OCI-LY1 (cell line): ENCODE results near the gene LZTFL1.

Experiments used
- H2AFZ ChIP-seq: fragments of 200-600 bp; sonication (generic), shearing (Covaris generic); 2 replicates; pipeline ENCODE4 v1.6.0; 2014; ENCODE audit warnings: antibody characterized with exemption, mild to moderate bottlenecking, low read length
- H3F3A ChIP-seq: fragments of 200-600 bp; sonication (generic), shearing (Covaris generic); 2 replicates; pipeline ENCODE4 v1.6.0; 2014; ENCODE audit warnings: mild to moderate bottlenecking, antibody characterized with exemption, low read length, moderate library complexity; ENCODE audit not compliant: insufficient read depth
- H3K27ac ChIP-seq: fragments of 200-600 bp; sonication (generic); 2 replicates; pipeline ENCODE4 v1.5.1; 2014; ENCODE audit warnings: low read length, mixed run types, mild to moderate bottlenecking, low read depth; ENCODE audit not compliant: poor library complexity, severe bottlenecking
- H3K27me3 ChIP-seq: fragments of 200-600 bp; sonication (generic); 2 replicates; pipeline ENCODE4 v1.6.0; 2014; ENCODE audit warnings: antibody characterized with exemption, mild to moderate bottlenecking, low read length, moderate library complexity; ENCODE audit not compliant: insufficient read depth
- H3K36me3 ChIP-seq: fragments of 200-600 bp; sonication (generic); 2 replicates; pipeline ENCODE4 v1.6.1; 2014; ENCODE audit warnings: mild to moderate bottlenecking, antibody characterized with exemption, low read length, moderate library complexity, mixed read lengths; ENCODE audit not compliant: insufficient read depth
- H3K4me1 ChIP-seq: fragments of 200-600 bp; sonication (generic); 2 replicates; pipeline ENCODE4 v1.5.1; 2014; ENCODE audit warnings: mild to moderate bottlenecking, low read length, moderate library complexity; ENCODE audit not compliant: insufficient read depth, severe bottlenecking
- H3K4me2 ChIP-seq: fragments of 200-600 bp; sonication (generic), shearing (Covaris generic); 2 replicates; pipeline ENCODE4 v1.6.1; 2014; ENCODE audit warnings: low read length
- H3K4me3 ChIP-seq: fragments of 200-600 bp; sonication (generic); 2 replicates; pipeline ENCODE4 v1.5.1; 2014; ENCODE audit warnings: low read length, low read depth, mild to moderate bottlenecking, mixed read lengths; ENCODE audit not compliant: poor library complexity, severe bottlenecking
- H3K79me2 ChIP-seq: fragments of 200-600 bp; shearing (Covaris generic); 2 replicates; pipeline ENCODE4 v1.6.1; 2016; ENCODE audit warnings: mixed run types, low read length, mixed read lengths; ENCODE audit not compliant: insufficient read depth
- H3K9ac ChIP-seq: fragments of 200-600 bp; sonication (generic), shearing (Covaris generic); 2 replicates; pipeline ENCODE4 v1.6.1; 2014; ENCODE audit warnings: mild to moderate bottlenecking, low read length, mixed read lengths
- H3K9me2 ChIP-seq: fragments of 200-600 bp; sonication (generic), shearing (Covaris generic); 2 replicates; pipeline ENCODE4 v1.6.1; 2014; ENCODE audit warnings: low read depth, mild to moderate bottlenecking, low read length, mixed read lengths
- H3K9me3 ChIP-seq: fragments of 200-600 bp; shearing (Covaris generic); 2 replicates; pipeline ENCODE4 v1.6.1; 2014; ENCODE audit warnings: low read length, mixed read lengths
- H4K20me1 ChIP-seq: fragments of 200-600 bp; sonication (generic), shearing (Covaris generic); 2 replicates; pipeline ENCODE4 v1.6.0; 2016; ENCODE audit warnings: mild to moderate bottlenecking, low read length; ENCODE audit not compliant: insufficient read depth
- CTCF ChIP-seq: fragments of 200-600 bp; sonication (generic), shearing (Covaris generic); IDR thresholded peaks from 2 replicates; pipeline ENCODE4 v1.5.1; 2017; ENCODE audit warnings: mild to moderate bottlenecking, antibody characterized with exemption, low read length, moderate library complexity, mixed read lengths
- EZH2 ChIP-seq: fragments of 200-600 bp; sonication (generic), shearing (Covaris generic); IDR thresholded peaks from 2 replicates; pipeline ENCODE4 v1.8.0; 2017; ENCODE audit warnings: borderline replicate concordance, mixed run types, mild to moderate bottlenecking, antibody characterized with exemption, low read length, moderate library complexity, mixed read lengths

Gene LZTFL1

GRCh38 chr3:45832699-45833098 is 9.2 kb downstream of the LZTFL1 start:
- no peak overlapping the region for H3K9ac ChIP-seq
- H3K4me1 ChIP-seq: no peaks in the 10 kb centered on the region
- H3K27ac ChIP-seq: no peak overlapping the region
- no peaks in the 10 kb centered on the region for H3F3A ChIP-seq
- H3K4me2 ChIP-seq: no peak overlapping the region
- no peaks in the 10 kb centered on the region for H4K20me1 ChIP-seq
- H3K36me3 ChIP-seq: peaks cover 7% of the 10 kb centered on the region; the same call in 1 of the 2 replicates
- H3K4me3 ChIP-seq: no peak overlapping the region
- H3K9me2 ChIP-seq: no peaks in the 10 kb centered on the region
- H3K9me3 ChIP-seq: no peaks in the 10 kb centered on the region
- no peaks in the 10 kb centered on the region for H3K27me3 ChIP-seq
- TF ChIP-seq EZH2 (no peak), CTCF (no peak; the same call in 1 of the 2 replicates)
- H2AFZ ChIP-seq: no peak overlapping the region
- no peaks in the 10 kb centered on the region for H3K79me2 ChIP-seq

DNA sequence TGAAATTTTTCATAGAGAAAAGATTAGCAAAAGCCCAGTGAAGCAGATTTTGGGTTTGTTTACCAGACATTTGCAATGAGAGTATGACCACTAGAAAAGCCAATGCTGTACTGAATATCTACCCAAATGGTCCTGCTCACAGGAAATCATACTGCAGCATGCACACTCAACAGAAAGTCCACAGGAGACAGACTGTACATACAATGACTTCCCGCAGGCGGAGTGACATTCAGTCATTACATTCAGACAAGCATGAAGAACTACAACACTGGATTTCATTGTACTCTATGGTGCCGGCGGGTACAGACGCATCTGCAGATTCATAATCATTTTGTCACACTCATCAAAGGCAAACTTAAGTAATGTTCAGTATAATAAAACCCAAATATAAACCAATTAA is 11.8 kb downstream of the LZTFL1 start:
- Histone ChIP-seq H3K27ac (no peak overlapping the region), H3K9ac (no peak overlapping the region), H3K79me2 (no peaks in the 10 kb centered on the region)

GRCh38 chr3:45826908-45827307 is 15.0 kb downstream of the LZTFL1 start:
- Histone ChIP-seq H3K27me3 (no peaks in the 10 kb centered on the region), H3K27ac (no peak overlapping the region), H3K9ac (no peak overlapping the region), H3K79me2 (no peaks in the 10 kb centered on the region), H3K9me3 (no peaks in the 10 kb centered on the region), H3K4me1 (no peaks in the 10 kb centered on the region), H3K36me3 (peaks cover 7% of the 10 kb centered on the region; the same call in 1 of the 2 replicates), H3K4me2 (no peak overlapping the region), H2AFZ (no peak overlapping the region), H4K20me1 (no peaks in the 10 kb centered on the region), H3K9me2 (no peaks in the 10 kb centered on the region), H3K4me3 (no peak overlapping the region), H3F3A (no peaks in the 10 kb centered on the region)
- TF ChIP-seq CTCF: no peak
- no peak for TF ChIP-seq EZH2

More for the DNA sequence above, 11.8 kb downstream of the LZTFL1 start:
- Histone ChIP-seq H2AFZ (no peak overlapping the region), H3K9me2 (no peaks in the 10 kb centered on the region), H3K27me3 (no peaks in the 10 kb centered on the region), H3F3A (no peaks in the 10 kb centered on the region), H3K4me1 (no peaks in the 10 kb centered on the region), H3K4me3 (no peak overlapping the region), H3K4me2 (no peak overlapping the region), H3K36me3 (peaks cover 7% of the 10 kb centered on the region; the same call in 1 of the 2 replicates), H4K20me1 (no peaks in the 10 kb centered on the region), H3K9me3 (no peaks in the 10 kb centered on the region)
- TF ChIP-seq EZH2: no peak
- TF ChIP-seq CTCF: no peak
